Measurements from ENCODE around the gene FOSL1. TPM values are rescaled to one million over a fixed set of nuclear protein-coding genes. Genes with fewer than 3 reads are reported as not detected.

Gene FOSL1
- total RNA-seq (under 1 TPM in 1 of 2 donors, not detected in 1; 0.17 TPM), polyA plus RNA-seq (under 1 TPM in 1 of 2 donors, not detected in 1; 0.20 TPM)

DNA sequence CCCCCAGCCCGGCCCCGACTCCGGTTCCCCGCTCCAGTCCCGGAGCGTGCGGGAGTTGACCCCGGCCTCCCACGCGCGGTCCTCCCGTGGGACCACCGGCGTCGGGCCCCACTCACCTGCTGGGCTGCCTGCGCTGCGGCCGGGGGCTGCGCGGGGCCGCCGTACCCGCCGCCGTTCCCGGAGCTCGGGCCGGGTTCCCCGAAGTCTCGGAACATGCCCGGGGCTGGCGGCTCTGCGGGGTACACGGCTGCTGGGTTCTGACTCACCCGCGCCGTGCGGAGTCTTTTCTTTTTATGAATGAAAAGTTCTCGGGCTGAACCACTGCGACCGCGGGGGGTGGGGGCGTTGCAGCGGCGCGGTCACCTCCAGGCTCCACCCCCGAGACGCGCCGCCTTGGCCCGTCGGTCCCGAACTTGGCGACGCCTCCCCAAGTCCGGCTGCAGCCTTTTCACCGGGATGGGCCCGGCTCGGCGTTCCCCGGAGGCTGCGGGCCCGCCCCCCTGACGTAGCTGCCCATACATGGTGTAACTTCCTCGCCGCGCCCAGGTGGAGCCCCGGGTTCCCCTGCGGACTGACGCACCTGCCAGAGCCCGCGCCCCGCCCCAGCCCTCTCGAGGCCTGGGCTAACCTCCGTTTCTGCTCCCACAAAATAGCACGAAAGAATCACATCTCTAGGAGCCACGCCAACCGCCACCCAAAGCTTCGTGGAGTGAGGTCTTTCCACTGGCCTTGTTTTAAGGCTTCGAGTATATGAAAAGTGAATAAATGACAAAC, at the start of gene FOSL1:
Gene FOSL1 (minus strand): TSS at position 264 of the 774 bp plus-strand sequence. CDS start 49 bp downstream, at position 215.
- DNase-seq (ENCODE audit: low spot score), result peak; percentile 70
- H3K9ac ChIP-seq (ENCODE audit: low read depth in 1 of 2, low read length in 2 of 2), result peak within 1 kb of the TSS in 1 of 2 donors; percentile 50
- no peaks in the 10 kb centered on the region for H3K9me3 ChIP-seq (ENCODE audit: control insufficient read depth in 4 of 4, low read length in 3 of 4)
- H3K27ac ChIP-seq (ENCODE audit: low read depth in 1 of 2, low read length in 2 of 2), result no peak within 1 kb of the TSS
- peak within 1 kb of the TSS; percentile 1 to 47 (median 44) for H3K4me3 ChIP-seq (ENCODE audit: low read depth in 1 of 3, low read length in 3 of 3)
- TF ChIP-seq GABPA (IDR thresholded peaks at IDR 0.05 in 1 of 2, conservative IDR thresholded peaks at IDR 0.05 in 1 of 2), result no peak
- TF ChIP-seq, protein P1, sequence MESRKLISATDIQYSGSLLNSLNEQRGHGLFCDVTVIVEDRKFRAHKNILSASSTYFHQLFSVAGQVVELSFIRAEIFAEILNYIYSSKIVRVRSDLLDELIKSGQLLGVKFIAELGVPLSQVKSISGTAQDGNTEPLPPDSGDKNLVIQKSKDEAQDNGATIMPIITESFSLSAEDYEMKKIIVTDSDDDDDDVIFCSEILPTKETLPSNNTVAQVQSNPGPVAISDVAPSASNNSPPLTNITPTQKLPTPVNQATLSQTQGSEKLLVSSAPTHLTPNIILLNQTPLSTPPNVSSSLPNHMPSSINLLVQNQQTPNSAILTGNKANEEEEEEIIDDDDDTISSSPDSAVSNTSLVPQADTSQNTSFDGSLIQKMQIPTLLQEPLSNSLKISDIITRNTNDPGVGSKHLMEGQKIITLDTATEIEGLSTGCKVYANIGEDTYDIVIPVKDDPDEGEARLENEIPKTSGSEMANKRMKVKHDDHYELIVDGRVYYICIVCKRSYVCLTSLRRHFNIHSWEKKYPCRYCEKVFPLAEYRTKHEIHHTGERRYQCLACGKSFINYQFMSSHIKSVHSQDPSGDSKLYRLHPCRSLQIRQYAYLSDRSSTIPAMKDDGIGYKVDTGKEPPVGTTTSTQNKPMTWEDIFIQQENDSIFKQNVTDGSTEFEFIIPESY (IDR thresholded peaks at IDR 0.05), result no peak
- TF ChIP-seq, protein P2, sequence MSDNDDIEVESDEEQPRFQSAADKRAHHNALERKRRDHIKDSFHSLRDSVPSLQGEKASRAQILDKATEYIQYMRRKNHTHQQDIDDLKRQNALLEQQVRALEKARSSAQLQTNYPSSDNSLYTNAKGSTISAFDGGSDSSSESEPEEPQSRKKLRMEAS (IDR thresholded peaks at IDR 0.05), result no peak
- TF ChIP-seq HNF4G (IDR thresholded peaks at IDR 0.05), result no peak
- no peak for TF ChIP-seq FOXA1 (IDR thresholded peaks at IDR 0.05)
- TF ChIP-seq RXRA (IDR thresholded peaks at IDR 0.05), result no peak
- peak; percentile 28 for TF ChIP-seq SP1 (IDR thresholded peaks at IDR 0.05)
- TF ChIP-seq HNF4A (conservative IDR thresholded peaks at IDR 0.05), result no peak
- TF ChIP-seq RAD21 (IDR thresholded peaks at IDR 0.05), result peak in 1 of 2 donors; percentile 10
- no peak for TF ChIP-seq FOXA2 (IDR thresholded peaks at IDR 0.05)
- no peak for TF ChIP-seq EGR1 (IDR thresholded peaks at IDR 0.05; ENCODE audit: low read depth in 2 of 2)
- TF ChIP-seq, protein P3, sequence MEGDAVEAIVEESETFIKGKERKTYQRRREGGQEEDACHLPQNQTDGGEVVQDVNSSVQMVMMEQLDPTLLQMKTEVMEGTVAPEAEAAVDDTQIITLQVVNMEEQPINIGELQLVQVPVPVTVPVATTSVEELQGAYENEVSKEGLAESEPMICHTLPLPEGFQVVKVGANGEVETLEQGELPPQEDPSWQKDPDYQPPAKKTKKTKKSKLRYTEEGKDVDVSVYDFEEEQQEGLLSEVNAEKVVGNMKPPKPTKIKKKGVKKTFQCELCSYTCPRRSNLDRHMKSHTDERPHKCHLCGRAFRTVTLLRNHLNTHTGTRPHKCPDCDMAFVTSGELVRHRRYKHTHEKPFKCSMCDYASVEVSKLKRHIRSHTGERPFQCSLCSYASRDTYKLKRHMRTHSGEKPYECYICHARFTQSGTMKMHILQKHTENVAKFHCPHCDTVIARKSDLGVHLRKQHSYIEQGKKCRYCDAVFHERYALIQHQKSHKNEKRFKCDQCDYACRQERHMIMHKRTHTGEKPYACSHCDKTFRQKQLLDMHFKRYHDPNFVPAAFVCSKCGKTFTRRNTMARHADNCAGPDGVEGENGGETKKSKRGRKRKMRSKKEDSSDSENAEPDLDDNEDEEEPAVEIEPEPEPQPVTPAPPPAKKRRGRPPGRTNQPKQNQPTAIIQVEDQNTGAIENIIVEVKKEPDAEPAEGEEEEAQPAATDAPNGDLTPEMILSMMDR (IDR thresholded peaks at IDR 0.05; ENCODE audit: low read depth, low read length, missing input control), result no peak
- no peak for TF ChIP-seq JUND (IDR thresholded peaks at IDR 0.05)
- TF ChIP-seq, protein P4, sequence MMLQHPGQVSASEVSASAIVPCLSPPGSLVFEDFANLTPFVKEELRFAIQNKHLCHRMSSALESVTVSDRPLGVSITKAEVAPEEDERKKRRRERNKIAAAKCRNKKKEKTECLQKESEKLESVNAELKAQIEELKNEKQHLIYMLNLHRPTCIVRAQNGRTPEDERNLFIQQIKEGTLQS (IDR thresholded peaks at IDR 0.05), result no peak
- no peak for TF ChIP-seq TAF1 (conservative IDR thresholded peaks at IDR 0.05)
- no peak for TF ChIP-seq NR2F2 (IDR thresholded peaks at IDR 0.05)
- TF ChIP-seq, protein P5, sequence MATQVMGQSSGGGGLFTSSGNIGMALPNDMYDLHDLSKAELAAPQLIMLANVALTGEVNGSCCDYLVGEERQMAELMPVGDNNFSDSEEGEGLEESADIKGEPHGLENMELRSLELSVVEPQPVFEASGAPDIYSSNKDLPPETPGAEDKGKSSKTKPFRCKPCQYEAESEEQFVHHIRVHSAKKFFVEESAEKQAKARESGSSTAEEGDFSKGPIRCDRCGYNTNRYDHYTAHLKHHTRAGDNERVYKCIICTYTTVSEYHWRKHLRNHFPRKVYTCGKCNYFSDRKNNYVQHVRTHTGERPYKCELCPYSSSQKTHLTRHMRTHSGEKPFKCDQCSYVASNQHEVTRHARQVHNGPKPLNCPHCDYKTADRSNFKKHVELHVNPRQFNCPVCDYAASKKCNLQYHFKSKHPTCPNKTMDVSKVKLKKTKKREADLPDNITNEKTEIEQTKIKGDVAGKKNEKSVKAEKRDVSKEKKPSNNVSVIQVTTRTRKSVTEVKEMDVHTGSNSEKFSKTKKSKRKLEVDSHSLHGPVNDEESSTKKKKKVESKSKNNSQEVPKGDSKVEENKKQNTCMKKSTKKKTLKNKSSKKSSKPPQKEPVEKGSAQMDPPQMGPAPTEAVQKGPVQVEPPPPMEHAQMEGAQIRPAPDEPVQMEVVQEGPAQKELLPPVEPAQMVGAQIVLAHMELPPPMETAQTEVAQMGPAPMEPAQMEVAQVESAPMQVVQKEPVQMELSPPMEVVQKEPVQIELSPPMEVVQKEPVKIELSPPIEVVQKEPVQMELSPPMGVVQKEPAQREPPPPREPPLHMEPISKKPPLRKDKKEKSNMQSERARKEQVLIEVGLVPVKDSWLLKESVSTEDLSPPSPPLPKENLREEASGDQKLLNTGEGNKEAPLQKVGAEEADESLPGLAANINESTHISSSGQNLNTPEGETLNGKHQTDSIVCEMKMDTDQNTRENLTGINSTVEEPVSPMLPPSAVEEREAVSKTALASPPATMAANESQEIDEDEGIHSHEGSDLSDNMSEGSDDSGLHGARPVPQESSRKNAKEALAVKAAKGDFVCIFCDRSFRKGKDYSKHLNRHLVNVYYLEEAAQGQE (IDR thresholded peaks at IDR 0.05), result no peak
- peaks cover 0 to 1% (median 0%) of the 10 kb centered on the region in 4 donors for H3K36me3 ChIP-seq (ENCODE audit: control insufficient read depth in 4 of 4, insufficient read depth in 3 of 4, low read depth in 1 of 4, low read length in 3 of 4)
- H3K4me1 ChIP-seq (ENCODE audit: control insufficient read depth in 4 of 4, insufficient read depth in 4 of 4, low read length in 3 of 4), result peaks cover 0 to 16% (median 10%) of the 10 kb centered on the region in 4 donors
- H3K27me3 ChIP-seq (ENCODE audit: control insufficient read depth in 4 of 4, insufficient read depth in 4 of 4, low read length in 3 of 4), result no peaks in the 10 kb centered on the region
- 3% methylated on average over 80 of the region's 80 CpGs for WGBS

Data from liver (tissue), 9 donors.